Neutrophil (primary cell): ENCODE measurements around the gene B3GNT7.
"Not testable (repeated sequence)": the region's sequence is repeated elsewhere in the genome, so short reads cannot be mapped to it uniquely, and the experiment has no call there.

ENCODE experiments used
- H3K27ac ChIP-seq: fragments of 200-600 bp; sonication (generic); 2 replicates; pipeline ENCODE4 v1.5.1; 2016; ENCODE audit warnings: mild to moderate bottlenecking, moderate library complexity
- H3K27me3 ChIP-seq: fragments of 200-600 bp; sonication (generic); 2 replicates; pipeline ENCODE4 v1.6.0; 2016; ENCODE audit warnings: mild to moderate bottlenecking
- H3K36me3 ChIP-seq: fragments of 200-600 bp; sonication (generic); 2 replicates; pipeline ENCODE4 v1.5.1; 2017
- H3K4me1 ChIP-seq, 2 experiments: fragments of 200-600 bp in 1 of 2; sonication (generic) in 1 of 2; 1 replicate in 1 of 2; 2 replicates in 1 of 2; pipeline versions ENCODE4 v1.5.1 to v1.6.1; 2013 to 2016; ENCODE audit warnings: low read depth in 1 of 2, low read length in 1 of 2, mild to moderate bottlenecking in 1 of 2, moderate library complexity in 1 of 2; ENCODE audit not compliant: control insufficient read depth in 1 of 2, insufficient read depth in 1 of 2
- H3K4me3 ChIP-seq, 2 experiments: fragments of 200-600 bp in 1 of 2; sonication (generic) in 1 of 2; 1 replicate in 1 of 2; 2 replicates in 1 of 2; pipeline ENCODE4 v1.5.1; 2013 to 2016; ENCODE audit warnings: low read depth in 1 of 2, low read length in 1 of 2, mild to moderate bottlenecking in 1 of 2, moderate library complexity in 1 of 2
- H3K9me3 ChIP-seq: fragments of 200-600 bp; sonication (generic); 2 replicates; pipeline ENCODE4 v1.5.1; 2016
- TF ChIP-seq, protein P1 (sequence below): fragments of 200-600 bp; sonication (generic); IDR thresholded peaks from 2 replicates; pipeline ENCODE4 v1.5.1; 2016; ENCODE audit warnings: antibody characterized with exemption

The B3GNT7 gene

DNA sequence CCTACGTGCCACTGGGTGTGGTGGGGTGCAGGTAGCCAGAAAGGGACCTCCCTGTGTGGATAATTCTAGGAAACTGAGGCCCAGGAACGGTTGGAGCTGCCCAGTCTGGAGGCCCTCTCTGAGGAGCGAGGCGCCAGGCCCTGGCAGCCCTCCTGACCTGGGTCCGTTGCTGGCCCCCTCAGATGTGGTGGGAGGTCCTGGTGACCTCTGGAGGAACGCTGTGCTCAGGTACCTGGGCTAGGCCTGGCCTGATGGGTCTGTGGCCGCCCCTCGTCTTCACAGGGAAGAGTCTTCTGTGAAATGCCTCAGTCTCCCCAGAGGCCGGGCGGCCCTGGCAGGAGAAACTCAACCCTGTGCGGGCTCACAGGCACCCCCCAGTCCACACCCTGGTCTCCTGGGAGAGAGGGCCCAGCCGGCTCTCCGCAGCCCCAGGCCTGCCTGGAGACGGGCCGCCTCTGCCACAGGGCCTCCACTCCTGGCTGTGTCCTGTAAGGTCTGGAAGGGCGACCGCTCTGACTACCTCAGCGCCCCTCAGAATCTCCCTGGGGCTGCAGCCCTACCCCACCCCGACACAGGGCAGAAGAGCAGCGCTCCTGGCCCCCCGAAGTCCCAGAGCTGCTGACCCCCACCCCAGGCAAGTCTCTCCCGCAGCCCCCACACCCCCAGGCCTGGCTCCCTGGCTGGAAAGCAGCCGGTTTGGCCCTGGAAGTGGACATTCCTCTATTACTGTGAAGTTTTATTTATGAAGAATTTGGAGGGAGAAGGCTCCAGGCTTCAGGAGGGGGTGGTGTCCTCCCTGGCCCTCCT, 3.7 kb downstream of the B3GNT7 start:
- Histone ChIP-seq H3K4me3 (no peak overlapping the region), H3K4me1 (peaks cover 8 to 22% of the 10 kb centered on the region in 2 experiments), H3K9me3 (no peaks in the 10 kb centered on the region), H3K27ac (no peak overlapping the region), H3K27me3 (peaks cover 12% of the 10 kb centered on the region), H3K36me3 (peaks cover 7% of the 10 kb centered on the region)
- TF ChIP-seq, protein P1, sequence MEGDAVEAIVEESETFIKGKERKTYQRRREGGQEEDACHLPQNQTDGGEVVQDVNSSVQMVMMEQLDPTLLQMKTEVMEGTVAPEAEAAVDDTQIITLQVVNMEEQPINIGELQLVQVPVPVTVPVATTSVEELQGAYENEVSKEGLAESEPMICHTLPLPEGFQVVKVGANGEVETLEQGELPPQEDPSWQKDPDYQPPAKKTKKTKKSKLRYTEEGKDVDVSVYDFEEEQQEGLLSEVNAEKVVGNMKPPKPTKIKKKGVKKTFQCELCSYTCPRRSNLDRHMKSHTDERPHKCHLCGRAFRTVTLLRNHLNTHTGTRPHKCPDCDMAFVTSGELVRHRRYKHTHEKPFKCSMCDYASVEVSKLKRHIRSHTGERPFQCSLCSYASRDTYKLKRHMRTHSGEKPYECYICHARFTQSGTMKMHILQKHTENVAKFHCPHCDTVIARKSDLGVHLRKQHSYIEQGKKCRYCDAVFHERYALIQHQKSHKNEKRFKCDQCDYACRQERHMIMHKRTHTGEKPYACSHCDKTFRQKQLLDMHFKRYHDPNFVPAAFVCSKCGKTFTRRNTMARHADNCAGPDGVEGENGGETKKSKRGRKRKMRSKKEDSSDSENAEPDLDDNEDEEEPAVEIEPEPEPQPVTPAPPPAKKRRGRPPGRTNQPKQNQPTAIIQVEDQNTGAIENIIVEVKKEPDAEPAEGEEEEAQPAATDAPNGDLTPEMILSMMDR = no peak

DNA sequence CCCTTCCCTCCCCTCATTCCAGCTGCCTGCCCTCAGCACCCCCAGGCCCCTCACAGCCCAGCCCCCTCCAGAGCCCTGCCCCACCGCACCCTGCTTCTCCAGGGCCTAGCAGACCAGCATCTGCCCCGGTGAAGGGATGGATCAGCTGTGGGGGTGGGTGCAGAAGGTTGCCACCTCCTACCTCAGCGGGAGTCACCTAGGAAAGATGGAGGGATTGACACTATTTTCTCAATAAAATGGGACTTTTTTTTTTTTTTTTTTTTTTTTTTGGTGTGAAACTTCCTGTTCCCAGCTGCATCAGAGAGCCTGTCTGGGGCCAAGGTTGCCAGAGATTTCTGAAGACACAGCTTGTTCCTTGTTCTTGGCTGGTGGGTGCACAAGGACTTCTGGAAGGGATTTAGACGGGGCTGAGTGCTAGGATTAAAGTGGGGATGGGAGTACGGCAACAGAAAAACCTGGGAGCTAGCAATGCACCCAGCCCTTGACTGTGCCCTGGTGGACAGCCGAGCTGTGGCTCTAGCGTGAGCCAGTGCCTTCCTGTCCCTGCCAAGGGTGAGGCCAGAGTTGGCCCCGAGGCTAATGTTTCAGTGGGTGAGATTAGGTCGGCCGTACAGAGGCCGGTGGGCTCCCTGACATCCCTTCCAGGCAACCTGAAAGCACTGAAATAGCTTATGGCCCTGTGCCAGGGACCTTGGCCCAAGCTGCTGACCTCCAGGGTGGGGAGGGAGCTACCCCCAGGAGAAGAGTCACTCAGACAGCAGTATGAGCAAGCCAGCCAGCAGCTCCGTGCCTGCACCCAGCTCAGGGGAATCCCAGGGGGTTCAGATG, 4.6 kb downstream of the B3GNT7 start:
- TF ChIP-seq, protein P1 = no peak
- Histone ChIP-seq H3K27me3 (peaks cover 12% of the 10 kb centered on the region), H3K9me3 (no peaks in the 10 kb centered on the region), H3K36me3 (peaks cover 7% of the 10 kb centered on the region), H3K27ac (no peak overlapping the region), H3K4me3 (no peak overlapping the region), H3K4me1 (peaks cover 4 to 14% of the 10 kb centered on the region in 2 experiments)

DNA sequence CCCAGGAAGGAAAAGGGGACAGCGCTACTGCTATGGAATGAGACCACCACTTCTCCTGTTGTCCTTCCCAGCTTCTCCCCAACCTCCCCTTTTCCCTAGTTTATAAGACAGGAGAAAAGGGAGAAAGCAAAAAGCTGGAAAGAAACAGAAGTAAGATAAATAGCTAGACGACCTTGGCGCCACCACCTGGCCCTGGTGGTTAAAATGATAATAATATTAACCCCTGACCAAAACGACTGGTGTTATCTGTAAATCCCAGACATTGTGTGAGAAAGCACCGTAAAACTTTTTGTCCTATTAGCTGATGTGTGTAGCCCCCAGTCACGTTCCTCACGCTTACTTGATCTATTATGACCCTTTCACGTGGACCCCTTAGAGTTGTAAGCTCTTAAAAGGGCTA, 5.2 kb downstream of the B3GNT7 start:
- peaks cover 10% of the 10 kb centered on the region for H3K27me3 ChIP-seq

DNA sequence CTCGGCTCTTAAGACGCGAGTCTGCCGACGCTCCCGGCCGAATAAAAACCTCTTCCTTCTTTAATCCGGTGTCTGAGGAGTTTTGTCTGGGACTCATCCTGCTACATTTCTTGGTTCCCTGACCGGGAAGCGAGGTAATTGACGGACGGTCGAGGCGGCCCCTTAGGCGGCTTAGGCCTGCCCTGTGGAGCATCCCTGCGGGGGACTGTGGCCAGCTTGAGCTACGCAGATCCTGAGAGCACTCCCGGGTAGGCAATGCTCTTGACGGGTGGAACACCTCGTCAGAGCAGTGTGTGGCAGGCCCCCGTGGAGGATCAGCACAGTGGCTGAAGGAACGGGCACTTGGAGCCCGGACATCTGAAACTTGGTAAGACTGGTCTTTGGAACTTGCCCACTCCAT, 5.6 kb downstream of the B3GNT7 start:
- H3K27me3 ChIP-seq, H3K36me3 ChIP-seq, H3K4me3 ChIP-seq, H3K4me1 ChIP-seq, H3K9me3 ChIP-seq, H3K27ac ChIP-seq: not testable (repeated sequence)

More for the DNA sequence above, 5.2 kb downstream of the B3GNT7 start:
- not testable (repeated sequence) for H3K9me3 ChIP-seq, H3K4me1 ChIP-seq, H3K27ac ChIP-seq, H3K36me3 ChIP-seq, H3K4me3 ChIP-seq

DNA sequence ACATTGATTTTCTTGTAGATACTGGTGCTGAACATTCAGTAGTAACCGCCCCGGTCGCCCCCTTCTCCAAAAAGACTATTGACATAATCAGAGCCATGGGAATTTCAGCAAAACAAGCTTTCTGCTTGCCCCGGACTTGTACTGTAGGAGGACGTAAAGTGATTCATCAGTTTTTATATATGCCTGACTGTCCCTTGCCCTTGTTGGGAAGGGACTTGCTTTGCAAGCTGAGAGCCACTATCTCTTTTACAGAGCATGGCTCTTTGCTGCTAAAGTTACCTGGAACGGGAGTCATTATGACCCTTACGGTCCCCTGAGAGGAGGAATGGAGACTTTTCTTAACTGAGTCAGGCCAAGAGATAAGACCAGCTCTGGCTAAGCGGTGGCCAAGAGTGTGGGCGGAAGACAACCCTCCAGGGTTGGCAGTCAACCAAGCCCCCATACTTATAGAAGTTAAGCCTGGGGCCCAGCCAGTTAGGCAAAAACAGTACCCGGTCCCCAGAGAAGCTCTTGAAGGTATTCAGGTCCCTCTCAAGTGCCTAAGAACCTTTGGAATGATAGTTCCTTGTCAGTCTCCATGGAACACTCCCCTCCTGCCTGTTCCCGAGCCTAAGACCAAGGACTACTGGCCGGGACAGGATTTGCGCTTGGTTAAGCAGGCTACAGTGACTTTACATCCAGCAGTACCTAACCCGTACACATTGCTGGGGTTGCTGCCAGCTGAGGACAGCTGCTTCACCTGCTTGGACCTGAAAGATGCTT, 8.1 kb downstream of the B3GNT7 start:
- not testable (repeated sequence) for H3K4me3 ChIP-seq, H3K36me3 ChIP-seq, H3K27ac ChIP-seq, H3K4me1 ChIP-seq, H3K9me3 ChIP-seq, H3K27me3 ChIP-seq

DNA sequence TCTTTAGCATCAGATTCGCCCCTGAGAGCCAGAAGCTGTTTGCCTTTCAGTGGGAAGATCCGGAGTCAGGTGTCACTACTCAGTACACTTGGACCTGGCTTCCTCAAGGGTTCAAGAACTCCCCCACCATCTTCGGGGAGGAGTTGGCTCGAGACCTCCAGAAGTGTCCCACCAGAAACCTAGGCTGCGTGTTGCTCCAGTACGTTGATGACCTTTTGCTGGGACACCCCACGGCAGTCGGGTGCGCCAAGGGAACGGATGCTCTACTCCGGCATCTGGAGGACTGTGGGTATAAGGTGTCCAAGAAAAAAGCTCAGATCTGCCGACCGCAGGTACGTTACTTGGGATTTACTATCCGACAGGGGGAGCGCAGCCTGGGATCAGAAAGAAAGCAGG, 8.7 kb downstream of the B3GNT7 start:
- H3K9me3 ChIP-seq, H3K27ac ChIP-seq, H3K4me1 ChIP-seq, H3K36me3 ChIP-seq, H3K4me3 ChIP-seq, H3K27me3 ChIP-seq: not testable (repeated sequence)

DNA sequence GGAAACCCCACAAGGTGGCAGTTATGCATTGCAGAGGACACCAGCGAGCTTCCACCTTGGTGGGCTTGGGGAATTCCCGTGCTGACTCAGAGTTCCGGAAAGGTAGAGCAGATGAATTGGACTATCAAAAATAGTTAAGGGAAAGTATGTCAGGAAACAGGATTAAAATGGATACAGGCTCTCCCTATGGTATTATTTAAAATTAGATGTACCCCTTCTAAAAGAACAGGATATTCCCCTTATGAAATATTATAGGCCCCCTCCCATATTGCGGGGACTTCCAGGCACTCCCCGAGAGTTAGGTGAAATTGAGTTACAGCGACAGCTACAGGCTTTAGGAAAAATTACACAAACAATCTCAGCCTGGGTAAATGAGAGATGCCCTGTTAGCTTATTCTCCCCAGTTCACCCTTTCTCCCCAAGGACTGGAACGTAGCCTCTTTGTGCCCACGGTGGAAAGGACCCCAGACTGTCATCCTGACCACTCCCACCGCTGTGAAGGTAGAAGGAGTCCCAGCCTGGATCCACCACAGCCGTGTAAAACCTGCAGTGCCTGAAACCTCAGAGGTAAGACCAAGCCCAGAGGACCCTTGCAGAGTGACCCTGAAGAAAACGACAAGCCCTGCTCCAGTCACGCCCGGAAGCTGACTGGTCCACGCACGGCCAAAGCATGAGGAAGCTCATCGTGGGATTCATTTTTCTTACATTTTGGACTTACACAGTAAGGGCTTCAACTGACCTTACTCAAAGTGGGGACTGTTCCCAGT, 10.3 kb downstream of the B3GNT7 start:
- not testable (repeated sequence) for H3K4me3 ChIP-seq, H3K36me3 ChIP-seq, H3K27ac ChIP-seq, H3K9me3 ChIP-seq, H3K4me1 ChIP-seq, H3K27me3 ChIP-seq

DNA sequence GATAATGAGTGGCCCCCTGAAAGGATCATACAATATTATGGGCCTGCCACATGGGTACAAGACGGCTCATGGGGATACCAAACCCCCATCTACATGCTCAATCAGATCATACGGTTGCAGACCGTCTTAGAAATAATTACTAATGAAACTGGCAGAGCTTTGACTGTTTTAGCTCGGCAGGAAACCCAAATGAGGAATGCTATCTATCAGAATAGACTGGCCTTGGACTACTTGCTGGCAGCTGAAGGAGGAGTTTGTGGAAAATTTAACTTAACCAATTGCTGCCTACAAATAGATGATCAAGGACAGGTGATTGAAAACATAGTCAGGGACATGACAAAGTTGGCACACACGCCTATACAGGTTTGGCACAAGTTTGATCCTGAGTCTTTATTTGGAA, 12.2 kb downstream of the B3GNT7 start:
- H3K4me3 ChIP-seq, H3K36me3 ChIP-seq, H3K9me3 ChIP-seq, H3K4me1 ChIP-seq, H3K27ac ChIP-seq: not testable (repeated sequence)
- peaks cover 25% of the 10 kb centered on the region for H3K27me3 ChIP-seq

DNA sequence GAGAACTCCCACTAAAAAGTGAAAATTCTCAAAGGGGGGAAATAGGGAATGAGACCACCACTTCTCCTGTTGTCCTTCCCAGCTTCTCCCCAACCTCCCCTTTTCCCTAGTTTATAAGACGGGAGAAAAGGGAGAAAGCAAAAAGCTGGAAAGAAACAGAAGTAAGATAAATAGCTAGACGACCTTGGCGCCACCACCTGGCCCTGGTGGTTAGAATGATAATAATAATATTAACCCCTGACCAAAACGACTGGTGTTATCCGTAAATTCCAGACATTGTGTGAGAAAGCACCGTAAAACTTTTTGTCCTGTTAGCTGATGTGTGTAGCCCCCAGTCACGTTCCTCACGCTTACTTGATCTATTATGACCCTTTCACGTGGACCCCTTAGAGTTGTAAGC, 12.8 kb downstream of the B3GNT7 start:
- H3K27me3 ChIP-seq = peaks cover 31% of the 10 kb centered on the region
- not testable (repeated sequence) for H3K36me3 ChIP-seq, H3K9me3 ChIP-seq, H3K27ac ChIP-seq, H3K4me3 ChIP-seq, H3K4me1 ChIP-seq
